CD4-positive, alpha-beta memory T cell (primary cell): ENCODE measurements around the gene RHOBTB1. TPM values are rescaled to one million over a fixed set of nuclear protein-coding genes. Genes with fewer than 3 reads are reported as not detected.

Experiments
- CTCF ChIA-PET: fragments of 350-600 bp; sonication (Branson Sonifier 250); formaldehyde crosslinking; loops from one replicate; lab custom pipeline; 2021; ENCODE audit warnings: inconsistent platforms; ENCODE audit not compliant: partially characterized antibody; lab: Charles Lee
- POLR2A ChIA-PET: fragments of 350-600 bp; sonication (Branson Sonifier 250); formaldehyde crosslinking; loops from one replicate; lab custom pipeline; 2021; ENCODE audit not compliant: partially characterized antibody; lab: Charles Lee
- DNase-seq, 5 donors: peaks; one replicate each; pipeline versions ENCODE4 v3.0.0 to v3.0.0-alpha.2; 2020 to 2022; ENCODE audit warnings: mixed read lengths in 1 of 5
- H3K27ac ChIP-seq: one replicate; pipeline ENCODE4 v1.7.0; 2013; ENCODE audit warnings: low read depth, low read length
- H3K27me3 ChIP-seq: 2 replicates; pipeline ENCODE4 v1.7.0; 2013; ENCODE audit warnings: mild to moderate bottlenecking, low read length, moderate library complexity; ENCODE audit not compliant: insufficient read depth
- H3K36me3 ChIP-seq: 2 replicates; pipeline ENCODE4 v1.7.0; 2013; ENCODE audit warnings: mild to moderate bottlenecking, low read length, moderate library complexity; ENCODE audit not compliant: insufficient read depth
- H3K4me1 ChIP-seq: 2 replicates; pipeline ENCODE4 v1.7.0; 2013; ENCODE audit warnings: mild to moderate bottlenecking, low read length, moderate library complexity; ENCODE audit not compliant: insufficient read depth
- H3K4me3 ChIP-seq, 2 donors: one replicate each; pipeline ENCODE4 v1.7.0; 2013; ENCODE audit warnings: low read length in 2 of 2, mild to moderate bottlenecking in 1 of 2
- H3K9me3 ChIP-seq, 2 donors: one replicate each; pipeline ENCODE4 v1.7.0; 2013; ENCODE audit warnings: low read length in 2 of 2, control low read depth in 1 of 2; ENCODE audit not compliant: control insufficient read depth in 1 of 2
- H3K27ac Mint-ChIP-seq, 7 donors: one replicate each; pipeline ENCODE4 v1.8.0; 2020 to 2021; ENCODE audit warnings: mixed read lengths in 7 of 7, mild to moderate bottlenecking in 6 of 7, inconsistent platforms in 3 of 7, moderate library complexity in 3 of 7
- H3K27me3 Mint-ChIP-seq, 2 donors: one replicate each; pipeline ENCODE4 v1.8.0; 2020 to 2021; ENCODE audit warnings: mixed read lengths in 2 of 2
- H3K36me3 Mint-ChIP-seq, 2 donors: one replicate each; pipeline ENCODE4 v1.8.0; 2020 to 2021; ENCODE audit warnings: mixed read lengths in 2 of 2, inconsistent platforms in 1 of 2, mild to moderate bottlenecking in 1 of 2
- H3K4me1 Mint-ChIP-seq, 4 donors: one replicate each; pipeline ENCODE4 v1.8.0; 2020 to 2021; ENCODE audit warnings: mixed read lengths in 4 of 4, mild to moderate bottlenecking in 1 of 4
- H3K4me3 Mint-ChIP-seq, 8 donors: one replicate each; pipeline ENCODE4 v1.8.0; 2020 to 2021; ENCODE audit warnings: mixed read lengths in 8 of 8, mild to moderate bottlenecking in 7 of 8, moderate library complexity in 6 of 8, inconsistent platforms in 3 of 8
- H3K9me3 Mint-ChIP-seq, 8 donors: one replicate each; pipeline ENCODE4 v1.8.0; 2020 to 2021; ENCODE audit warnings: mixed read lengths in 8 of 8, mild to moderate bottlenecking in 5 of 8, inconsistent platforms in 3 of 8, moderate library complexity in 1 of 8
- intact Hi-C: fragments of 100-400 bp; cut with micrococcal nuclease; formaldehyde crosslinking; loops from one replicate; pipeline ENCODE4 v1.15.1; 2023
- polyA plus RNA-seq, 2 donors: library from polyadenylated mRNA; unstranded; fragments of 300-500 nt; fragmentation: Illumina TruSeq; gene quantifications; one replicate each; pipeline ENCODE4 v1.2.3, GENCODE V29; 2021
- total RNA-seq, 2 experiments: library from RNA; stranded (reverse); gene quantifications; one replicate each; pipeline ENCODE4 v1.2.3, GENCODE V29; 2021

Gene RHOBTB1
- total and polyA plus RNA-seq, 4 experiments from 2014 or later: 0.25 TPM; not detected in 3

GRCh38 chr10:60913657-60914056 lies 30.3 kb downstream of the RHOBTB1 start:
- no peaks in the 10 kb centered on the region for H3K36me3 ChIP-seq
- H3K9me3 ChIP-seq: no peaks in the 10 kb centered on the region
- no peak overlapping the region for H3K27ac ChIP-seq
- no peak overlapping the region for H3K4me3 ChIP-seq
- H3K27ac Mint-ChIP-seq: no peak overlapping the region
- no peaks in the 10 kb centered on the region for H3K36me3 Mint-ChIP-seq
- H3K4me1 ChIP-seq: no peaks in the 10 kb centered on the region
- no peak for DNase-seq
- H3K4me1 Mint-ChIP-seq: peaks cover 10 to 11% (median 11%) of the 10 kb centered on the region in 4 donors
- CTCF ChIA-PET: no interaction called here
- no peak overlapping the region for H3K4me3 Mint-ChIP-seq
- POLR2A ChIA-PET: no interaction called here
- peaks cover 0 to 7% (median under 1%) of the 10 kb centered on the region in 8 donors for H3K9me3 Mint-ChIP-seq
- intact Hi-C loops: no loop called here
- peaks cover 12 to 21% of the 10 kb centered on the region in 2 donors for H3K27me3 Mint-ChIP-seq
- H3K27me3 ChIP-seq: no peaks in the 10 kb centered on the region

DNA sequence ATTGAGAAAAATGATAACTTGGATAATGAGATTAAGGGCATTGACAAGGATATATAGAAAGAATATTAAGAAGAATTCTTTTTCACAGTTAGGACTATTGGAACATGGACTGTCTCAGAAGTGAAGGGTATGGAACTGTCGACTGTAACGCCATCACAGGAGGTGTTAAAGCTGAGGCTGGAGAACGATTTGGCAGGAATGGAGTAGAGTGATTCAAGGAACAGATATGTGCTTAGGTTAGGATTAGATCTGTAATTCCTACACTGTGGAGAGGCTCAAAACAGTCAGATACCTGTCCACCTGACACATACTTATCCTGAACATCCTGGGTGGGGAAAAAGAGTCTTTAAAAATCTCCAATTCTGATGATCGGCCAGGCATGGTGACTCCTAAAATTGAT lies 30.9 kb downstream of the RHOBTB1 start:
- no peak overlapping the region for H3K27ac ChIP-seq
- no peak overlapping the region for H3K4me3 Mint-ChIP-seq
- no peaks in the 10 kb centered on the region for H3K27me3 ChIP-seq
- H3K27me3 Mint-ChIP-seq: peaks cover 14 to 18% of the 10 kb centered on the region in 2 donors
- H3K4me1 ChIP-seq: no peaks in the 10 kb centered on the region
- H3K27ac Mint-ChIP-seq: no peak overlapping the region
- no peaks in the 10 kb centered on the region for H3K9me3 ChIP-seq
- POLR2A ChIA-PET: no interaction called here
- H3K4me3 ChIP-seq: no peak overlapping the region
- H3K4me1 Mint-ChIP-seq: peaks cover 10 to 11% (median 11%) of the 10 kb centered on the region in 4 donors
- H3K36me3 ChIP-seq: no peaks in the 10 kb centered on the region
- H3K9me3 Mint-ChIP-seq: peaks cover 0 to 7% (median 0%) of the 10 kb centered on the region in 8 donors
- CTCF ChIA-PET: no interaction called here
- DNase-seq: no peak
- intact Hi-C loops: no loop called here
- H3K36me3 Mint-ChIP-seq: no peaks in the 10 kb centered on the region

DNA sequence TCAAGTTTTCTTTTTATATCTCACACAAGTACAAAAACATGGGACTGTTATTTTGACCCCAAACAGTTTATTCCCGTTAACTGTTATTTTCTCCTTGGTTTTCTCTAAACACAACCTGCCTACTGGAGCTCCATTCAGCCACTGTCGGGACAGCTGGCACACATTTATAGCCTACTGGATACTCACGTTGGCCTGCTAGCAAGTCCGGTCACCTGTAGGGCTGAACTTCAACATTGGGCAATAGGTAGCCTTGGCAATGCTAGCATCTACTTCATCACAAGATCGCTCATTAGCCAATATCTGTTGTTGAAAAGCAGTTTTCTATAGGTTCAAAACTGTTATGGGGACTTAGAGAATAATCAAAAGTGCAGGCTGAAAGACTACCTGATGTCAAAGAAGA lies 32.3 kb downstream of the RHOBTB1 start:
- H3K36me3 ChIP-seq: no peaks in the 10 kb centered on the region
- no peak overlapping the region for H3K4me3 ChIP-seq
- CTCF ChIA-PET: no interaction called here
- Mint-ChIP-seq H3K36me3 (no peaks in the 10 kb centered on the region), H3K9me3 (peaks cover 0 to 5% (median 2%) of the 10 kb centered on the region in 8 donors), H3K4me3 (peak overlapping the region in 1 of 8 donors; percentile 68), H3K4me1 (peaks cover 10 to 11% (median 11%) of the 10 kb centered on the region in 4 donors), H3K27me3 (peaks cover 14 to 18% of the 10 kb centered on the region in 2 donors), H3K27ac (no peak overlapping the region)
- H3K4me1 ChIP-seq: no peaks in the 10 kb centered on the region
- POLR2A ChIA-PET: no interaction called here
- no peak overlapping the region for H3K27ac ChIP-seq
- no peak for DNase-seq
- no peaks in the 10 kb centered on the region for H3K9me3 ChIP-seq
- H3K27me3 ChIP-seq: no peaks in the 10 kb centered on the region
- intact Hi-C loops: no loop called here

DNA sequence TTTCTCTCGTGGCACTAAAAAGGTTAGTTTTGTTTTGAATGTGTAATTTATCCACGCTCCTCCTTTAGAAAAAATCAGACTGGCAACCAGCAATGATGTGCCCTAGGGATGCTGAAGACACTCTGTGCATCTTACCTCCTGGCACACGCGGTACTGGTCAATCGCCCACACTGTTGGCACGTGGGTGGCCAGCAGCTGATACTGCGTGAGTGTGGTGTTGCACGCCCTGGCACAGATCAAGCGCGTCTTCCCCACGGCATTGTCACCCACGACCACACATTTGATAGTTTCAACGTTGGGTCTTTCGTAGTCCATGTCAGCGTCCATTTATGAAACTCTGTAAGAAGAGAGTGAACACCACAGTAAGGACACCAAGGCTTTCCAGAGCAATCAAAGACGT lies 32.8 kb downstream of the RHOBTB1 start:
- H3K4me3 Mint-ChIP-seq: peak overlapping the region in 5 of 8 donors; percentile 3 to 68 (median 11)
- H3K27ac ChIP-seq: no peak overlapping the region
- no peaks in the 10 kb centered on the region for H3K4me1 ChIP-seq
- no peaks in the 10 kb centered on the region for H3K27me3 ChIP-seq
- H3K9me3 ChIP-seq: no peaks in the 10 kb centered on the region
- peaks cover 14 to 18% of the 10 kb centered on the region in 2 donors for H3K27me3 Mint-ChIP-seq
- DNase-seq: no peak
- H3K4me3 ChIP-seq: no peak overlapping the region
- peaks cover 0 to 8% (median 2%) of the 10 kb centered on the region in 8 donors for H3K9me3 Mint-ChIP-seq
- no peaks in the 10 kb centered on the region for H3K36me3 Mint-ChIP-seq
- ChIA-PET CTCF (no interaction called here), POLR2A (no interaction called here)
- peaks cover 10 to 11% (median 11%) of the 10 kb centered on the region in 4 donors for H3K4me1 Mint-ChIP-seq
- no peaks in the 10 kb centered on the region for H3K36me3 ChIP-seq
- intact Hi-C loops: no loop called here
- H3K27ac Mint-ChIP-seq: no peak overlapping the region

GRCh38 chr10:60910543-60910942 lies 33.4 kb downstream of the RHOBTB1 start:
- peaks cover 10 to 11% (median 11%) of the 10 kb centered on the region in 4 donors for H3K4me1 Mint-ChIP-seq
- no peaks in the 10 kb centered on the region for H3K36me3 Mint-ChIP-seq
- H3K4me1 ChIP-seq: no peaks in the 10 kb centered on the region
- H3K27ac ChIP-seq: no peak overlapping the region
- peak overlapping the region in 6 of 8 donors; percentile 0 to 68 (median 20) for H3K4me3 Mint-ChIP-seq
- DNase-seq: no peak
- CTCF ChIA-PET: no interaction called here
- no peaks in the 10 kb centered on the region for H3K36me3 ChIP-seq
- H3K27me3 ChIP-seq: no peaks in the 10 kb centered on the region
- H3K27me3 Mint-ChIP-seq: peaks cover 14 to 18% of the 10 kb centered on the region in 2 donors
- H3K27ac Mint-ChIP-seq: no peak overlapping the region
- intact Hi-C loops: no loop called here
- POLR2A ChIA-PET: no interaction called here
- H3K9me3 Mint-ChIP-seq: peaks cover 0 to 10% (median 4%) of the 10 kb centered on the region in 8 donors
- no peak overlapping the region for H3K4me3 ChIP-seq
- H3K9me3 ChIP-seq: no peaks in the 10 kb centered on the region

DNA sequence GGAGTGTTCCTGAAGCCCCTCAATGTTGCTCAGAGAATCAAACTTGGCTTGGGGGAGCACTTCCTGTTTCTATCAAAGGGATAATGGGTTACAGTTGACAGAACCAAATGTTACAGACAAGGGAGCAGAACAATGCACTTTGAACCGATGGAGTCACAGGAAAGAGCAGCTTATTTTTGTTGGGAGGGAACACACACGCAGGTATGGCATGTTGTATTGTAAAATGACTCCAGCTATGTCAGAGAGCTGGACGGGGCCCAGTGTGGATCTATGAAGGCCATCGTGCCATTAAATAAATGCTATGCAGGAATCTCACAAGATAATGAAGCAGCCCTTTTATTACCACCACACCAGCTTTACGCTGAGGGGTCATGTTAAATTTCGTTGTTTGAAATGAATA lies 35.1 kb downstream of the RHOBTB1 start:
- Mint-ChIP-seq H3K4me1 (peaks cover 10 to 11% (median 11%) of the 10 kb centered on the region in 4 donors), H3K4me3 (no peak overlapping the region), H3K27me3 (peaks cover 14 to 19% of the 10 kb centered on the region in 2 donors), H3K9me3 (peaks cover 0 to 11% (median 4%) of the 10 kb centered on the region in 8 donors), H3K27ac (no peak overlapping the region), H3K36me3 (no peaks in the 10 kb centered on the region)
- DNase-seq: no peak
- no peaks in the 10 kb centered on the region for H3K4me1 ChIP-seq
- H3K27me3 ChIP-seq: no peaks in the 10 kb centered on the region
- ChIA-PET POLR2A (no interaction called here), CTCF (no interaction called here)
- no peak overlapping the region for H3K4me3 ChIP-seq
- no peak overlapping the region for H3K27ac ChIP-seq
- H3K9me3 ChIP-seq: no peaks in the 10 kb centered on the region
- H3K36me3 ChIP-seq: no peaks in the 10 kb centered on the region
- intact Hi-C loops: no loop called here

GRCh38 chr10:60908031-60908430 lies 36.0 kb downstream of the RHOBTB1 start:
- Histone ChIP-seq H3K36me3 (no peaks in the 10 kb centered on the region), H3K4me3 (no peak overlapping the region), H3K27me3 (no peaks in the 10 kb centered on the region), H3K4me1 (no peaks in the 10 kb centered on the region), H3K9me3 (no peaks in the 10 kb centered on the region), H3K27ac (no peak overlapping the region)
- peaks cover 12 to 18% of the 10 kb centered on the region in 2 donors for H3K27me3 Mint-ChIP-seq
- H3K36me3 Mint-ChIP-seq: no peaks in the 10 kb centered on the region
- ChIA-PET CTCF (interaction anchor here (0.8 kb wide), 1 partner anchor 39 kb away, joined by 3 read pairs; no protein-coding TSS in a partner anchor), POLR2A (no interaction called here)
- intact Hi-C loops: no loop called here
- peaks cover 10 to 11% (median 11%) of the 10 kb centered on the region in 4 donors for H3K4me1 Mint-ChIP-seq
- H3K9me3 Mint-ChIP-seq: peaks cover 0 to 11% (median 4%) of the 10 kb centered on the region in 8 donors
- no peak for DNase-seq
- no peak overlapping the region for H3K4me3 Mint-ChIP-seq
- no peak overlapping the region for H3K27ac Mint-ChIP-seq
